GM18858 (cell line): ENCODE data around the gene OR5C1.
A peak's percentile ranks its signal among the peaks of the same experiment; 100 is the strongest.
"Not testable (repeated sequence)": the region's sequence is repeated elsewhere in the genome, so short reads cannot be mapped to it uniquely, and the experiment has no call there.

Source experiments
- ATAC-seq: cut with Tn5 transposase; IDR thresholded peaks from one replicate; pipeline ENCODE4 v1.9.1; 2021; ENCODE audit not compliant: unreplicated experiment

Gene OR5C1

GRCh38 chr9:122810306-122810946, 21.7 kb downstream of the OR5C1 start:
- peak; percentile 72 for ATAC-seq

DNA sequence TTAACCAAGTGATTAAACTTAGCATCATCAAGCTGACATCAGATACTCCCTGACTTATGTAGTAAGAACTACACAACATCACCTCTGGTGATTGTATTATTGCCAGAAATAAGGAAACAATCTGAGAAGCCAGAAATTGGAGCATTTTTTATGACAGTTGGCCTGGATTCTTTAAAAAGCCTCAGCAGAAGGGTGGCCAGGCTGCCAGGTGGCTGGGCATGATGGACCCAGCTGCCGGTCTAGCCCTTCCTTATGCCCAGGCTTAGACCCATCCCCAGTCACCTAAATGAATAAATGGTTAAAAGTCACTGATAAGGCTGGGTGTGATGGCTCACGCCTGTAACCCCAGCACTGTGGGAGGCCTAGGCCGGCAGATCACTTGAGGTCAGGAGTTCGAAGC, 24.0 kb downstream of the OR5C1 start:
- no peak for ATAC-seq

GRCh38 chr9:122814545-122814944, 25.8 kb downstream of the OR5C1 start:
- ATAC-seq, result no peak

DNA sequence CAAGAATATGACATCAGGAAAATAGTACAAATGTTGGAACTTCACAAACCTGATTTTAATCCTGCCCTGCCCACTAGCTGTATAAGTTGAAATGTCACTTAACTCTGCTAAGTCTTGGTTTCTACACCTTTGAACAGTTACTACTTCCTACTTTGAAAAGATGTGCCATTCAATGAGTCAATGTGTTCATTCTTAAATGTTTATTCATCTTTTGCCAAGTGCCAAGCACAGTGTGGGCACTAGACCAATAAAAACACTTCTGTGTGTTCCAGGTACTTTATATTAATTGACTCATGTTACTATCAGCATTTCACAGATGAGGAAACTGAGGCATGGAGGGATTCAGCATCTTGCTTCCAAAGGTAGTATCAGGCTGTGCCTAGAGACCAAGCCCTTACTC, 26.8 kb downstream of the OR5C1 start:
- ATAC-seq, result no peak

DNA sequence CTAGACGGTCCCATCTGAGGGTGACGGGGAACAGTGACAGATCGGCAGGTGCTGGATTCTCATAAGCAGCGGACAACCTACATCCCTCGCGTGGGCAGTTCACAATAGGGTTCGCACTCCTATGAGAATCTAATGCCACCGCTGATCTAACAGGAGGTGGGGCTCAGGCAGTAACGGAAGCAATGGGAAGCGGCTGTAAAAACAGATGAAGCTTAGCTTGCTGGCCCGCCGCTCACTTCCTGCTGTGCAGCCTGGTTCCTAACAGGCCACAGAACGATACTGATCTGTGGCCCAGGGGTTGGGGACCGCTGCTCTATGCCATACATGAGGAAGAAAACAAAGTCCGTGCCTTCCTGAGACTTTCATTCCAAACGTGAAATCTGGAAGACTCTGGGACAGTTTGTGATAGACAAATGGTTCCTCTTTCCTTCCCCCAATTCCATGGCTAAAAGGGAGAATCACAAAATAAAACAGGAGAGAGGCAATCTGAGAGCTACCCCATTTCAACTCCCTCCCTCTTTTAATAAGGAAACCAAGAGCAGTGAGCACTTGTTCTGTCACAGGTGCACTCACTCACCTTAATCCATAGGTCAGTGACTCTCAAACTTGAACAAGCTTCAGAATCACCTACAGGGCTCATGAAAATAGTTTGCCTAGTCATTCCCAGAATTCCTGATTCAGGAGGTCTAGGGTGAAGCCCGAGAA, 27.6 kb downstream of the OR5C1 start:
- no peak for ATAC-seq

DNA sequence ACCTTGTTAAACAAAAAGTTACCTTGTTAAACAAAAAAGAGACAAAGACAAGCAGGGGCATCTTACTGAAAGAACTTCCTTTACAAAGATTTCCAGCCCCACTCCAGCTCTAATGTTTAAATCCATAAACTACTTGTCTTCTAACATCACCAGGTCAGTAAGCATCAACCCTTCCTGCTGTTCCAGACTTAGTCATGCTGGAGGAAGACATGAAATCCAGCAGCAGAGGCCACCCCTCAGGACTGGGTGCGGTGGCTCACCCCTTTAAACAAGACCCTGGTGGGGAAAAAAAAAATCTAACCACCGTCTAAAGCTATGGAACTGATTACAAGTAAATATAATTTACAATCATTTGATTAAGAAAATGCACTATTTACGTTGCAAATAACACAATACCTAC, 30.6 kb downstream of the OR5C1 start:
- ATAC-seq, result no peak

- no peak for ATAC-seq
Observed at GRCh38 chr9:122819791-122820489, 31.2 kb downstream of the OR5C1 start.

- no peak for ATAC-seq
Observed at GRCh38 chr9:122820490-122820845, 31.7 kb downstream of the OR5C1 start.

DNA sequence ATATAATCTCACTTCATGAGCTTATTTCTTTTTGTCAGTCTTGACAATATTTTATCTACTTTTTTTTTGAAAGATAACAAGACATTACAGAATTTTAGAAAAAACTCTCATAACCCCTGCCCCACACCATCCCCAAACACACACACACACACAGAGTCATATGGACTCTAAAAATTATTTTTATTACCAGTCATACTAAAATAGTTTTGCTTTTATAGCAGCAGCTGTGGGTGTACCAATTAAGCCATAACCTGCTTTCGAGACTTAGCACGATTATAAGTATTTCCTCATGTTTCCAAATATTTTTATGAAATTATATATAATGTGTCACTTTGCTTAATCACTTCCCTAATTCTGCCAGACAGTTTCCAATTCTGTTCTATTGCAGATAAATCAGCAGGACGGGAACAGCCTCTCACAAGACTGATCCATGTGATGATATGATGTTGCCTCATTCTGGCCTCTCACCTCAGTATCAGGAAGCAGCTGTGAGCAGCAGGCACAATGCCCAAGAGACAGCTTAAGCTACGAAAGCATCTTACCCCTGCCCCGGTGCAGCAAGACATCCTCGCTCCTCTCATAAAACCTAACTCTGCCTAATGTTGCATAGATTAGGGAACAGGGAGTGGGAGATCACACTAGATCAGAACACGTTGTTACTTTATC, 32.7 kb downstream of the OR5C1 start:
- ATAC-seq, result no peak

- ATAC-seq, result no peak
Observed at GRCh38 chr9:122822056-122822455, 33.3 kb downstream of the OR5C1 start.

DNA sequence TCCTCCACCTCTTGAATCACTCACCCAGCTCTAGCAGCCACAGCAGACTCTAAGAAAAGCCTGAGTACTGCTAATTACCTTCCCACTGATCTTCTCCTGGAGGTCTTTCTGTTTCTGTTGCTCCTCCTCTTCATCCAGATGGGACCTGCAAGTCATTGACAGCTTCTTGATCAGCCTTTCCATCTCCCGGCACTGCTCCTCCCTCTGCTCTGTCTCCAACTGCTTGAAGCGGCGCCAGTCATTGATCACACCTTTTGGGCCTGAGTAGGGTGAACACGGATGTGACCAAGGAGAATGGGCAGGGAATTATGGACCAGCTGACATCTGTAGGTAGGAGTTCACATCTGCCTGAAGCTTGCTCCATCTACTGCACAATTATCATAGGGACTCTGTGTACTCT, 34.2 kb downstream of the OR5C1 start:
- no peak for ATAC-seq

DNA sequence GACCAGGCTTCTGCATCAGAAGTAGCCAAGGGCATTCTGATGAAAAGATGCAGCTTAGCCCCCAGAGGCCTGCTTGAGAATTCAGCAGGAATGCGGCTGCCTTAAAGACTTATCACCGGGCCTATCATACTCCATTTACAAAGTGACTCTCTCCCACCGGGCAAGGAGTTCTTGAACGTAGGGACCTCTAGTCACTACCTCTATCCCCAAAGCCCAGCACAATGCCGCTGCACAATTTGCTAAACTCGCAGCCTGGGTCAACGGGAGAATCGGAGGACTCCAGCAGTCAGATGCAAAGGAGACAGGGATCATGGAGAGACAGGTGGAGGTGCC, 39.0 kb downstream of the OR5C1 start:
- ATAC-seq, result no peak

- not testable (repeated sequence) for ATAC-seq
Observed at GRCh38 chr9:122828965-122829284, 40.2 kb downstream of the OR5C1 start.

DNA sequence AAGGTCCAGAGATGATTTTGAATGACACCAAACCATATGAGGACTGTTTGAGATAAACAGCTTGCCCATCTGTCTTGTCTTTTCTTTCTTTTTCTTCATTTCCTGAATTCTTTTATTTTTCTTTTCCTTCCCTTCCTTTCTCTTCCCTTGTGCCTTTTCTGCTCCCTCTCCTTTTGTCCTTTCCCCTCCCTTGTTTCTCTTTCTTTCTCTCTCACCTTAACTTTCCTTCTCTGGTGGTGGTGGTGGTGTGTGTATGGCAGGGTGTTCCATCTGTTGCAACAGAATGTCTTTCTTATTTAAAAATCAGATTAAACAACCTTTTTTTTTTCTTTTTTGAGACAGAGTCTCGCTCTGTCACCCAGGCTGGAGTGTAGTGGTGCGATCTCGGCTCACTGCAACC, 43.5 kb downstream of the OR5C1 start:
- ATAC-seq, result no peak

- no peak for ATAC-seq
Observed at GRCh38 chr9:122835313-122835731, 46.6 kb downstream of the OR5C1 start.

DNA sequence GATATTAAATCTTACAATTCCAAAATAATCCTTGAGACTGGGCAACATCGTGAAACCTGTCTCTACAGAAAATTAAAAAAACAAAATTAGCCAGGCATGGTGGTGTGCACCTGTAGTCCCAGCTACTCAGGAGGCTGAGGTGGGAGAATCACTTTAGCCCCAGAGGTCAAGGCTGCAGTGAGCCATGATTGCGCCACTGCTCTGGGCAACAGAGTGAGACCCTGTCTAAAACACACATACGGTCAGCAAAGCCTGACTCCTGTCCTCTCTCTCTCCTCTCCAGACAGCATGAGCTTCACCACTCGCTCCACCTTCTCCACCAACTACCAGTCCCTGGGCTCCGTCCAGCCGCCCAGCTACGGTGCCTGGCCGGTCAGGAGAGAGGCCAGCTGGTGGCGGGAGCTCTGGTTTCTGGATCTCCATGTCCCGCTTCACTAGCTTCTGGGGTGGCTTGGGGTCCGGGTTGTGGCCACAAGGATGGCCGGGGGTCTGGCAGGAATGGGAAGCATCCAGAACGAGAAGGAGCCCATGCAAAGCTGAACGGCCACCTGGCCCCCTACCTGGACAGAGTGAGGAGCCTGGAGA, 48.6 kb downstream of the OR5C1 start:
- no peak for ATAC-seq

DNA sequence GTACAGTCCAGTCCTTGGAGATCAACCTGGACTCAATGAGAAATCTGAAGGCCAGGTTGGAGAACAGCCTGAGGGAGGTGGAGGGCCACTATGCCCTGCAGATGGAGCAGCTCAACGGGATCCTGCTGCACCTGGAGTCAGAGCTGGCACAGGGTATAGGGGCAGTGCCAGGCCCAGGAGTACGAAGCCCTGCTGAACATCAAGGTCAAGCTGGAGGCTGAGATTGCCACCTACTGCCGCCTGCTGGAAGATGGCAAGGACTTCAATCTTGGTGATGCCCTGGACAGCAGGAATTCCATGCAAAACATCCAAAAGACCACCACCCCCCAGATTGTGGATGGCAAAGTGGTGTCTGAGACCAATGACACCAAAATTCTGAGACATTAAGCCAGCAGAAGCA, 49.7 kb downstream of the OR5C1 start:
- ATAC-seq, result not testable (repeated sequence)
